KMS-11 (cell line): Measurements from ENCODE around the gene PDE8B.

Experiments used
- H2AFZ ChIP-seq: fragments of 200-600 bp; sonication (generic); 2 replicates; pipeline ENCODE4 v1.6.1; 2016; ENCODE audit warnings: antibody characterized with exemption, mixed run types, low read depth
- H3K27ac ChIP-seq: fragments of 200-600 bp; sonication (generic); 2 replicates; pipeline ENCODE4 v1.6.1; 2016; ENCODE audit warnings: mild to moderate bottlenecking, mixed run types
- H3K27me3 ChIP-seq: fragments of 200-600 bp; sonication (generic); 2 replicates; pipeline ENCODE4 v1.6.1; 2017; ENCODE audit warnings: mild to moderate bottlenecking, low read depth, mixed run types, moderate library complexity; ENCODE audit not compliant: insufficient read depth
- H3K36me3 ChIP-seq: fragments of 200-600 bp; sonication (generic); 2 replicates; pipeline ENCODE4 v1.6.1; 2017; ENCODE audit warnings: mild to moderate bottlenecking, mixed run types; ENCODE audit not compliant: insufficient read depth
- H3K4me1 ChIP-seq: fragments of 200-600 bp; sonication (generic); 2 replicates; pipeline ENCODE4 v1.6.1; 2016; ENCODE audit warnings: mild to moderate bottlenecking, low read depth, mixed run types; ENCODE audit not compliant: poor library complexity, severe bottlenecking
- H3K4me2 ChIP-seq: fragments of 200-600 bp; sonication (generic); 2 replicates; pipeline ENCODE4 v1.7.0; 2016; ENCODE audit warnings: mild to moderate bottlenecking, mixed run types
- H3K4me3 ChIP-seq: fragments of 200-600 bp; sonication (generic); IDR thresholded peaks from 2 replicates; pipeline ENCODE4 v1.6.1; 2017; ENCODE audit warnings: low read depth, low read length, mixed read lengths; ENCODE audit not compliant: insufficient read depth
- H3K79me2 ChIP-seq: fragments of 200-600 bp; sonication (generic); 2 replicates; pipeline ENCODE4 v1.6.1; 2016; ENCODE audit warnings: low read depth, mixed run types; ENCODE audit not compliant: insufficient read depth
- H3K9ac ChIP-seq: fragments of 200-600 bp; sonication (generic); 2 replicates; pipeline ENCODE4 v1.6.1; 2016; ENCODE audit warnings: mild to moderate bottlenecking, mixed run types
- H4K20me1 ChIP-seq: fragments of 200-600 bp; sonication (generic); 2 replicates; pipeline ENCODE4 v1.6.1; 2016; ENCODE audit warnings: mild to moderate bottlenecking, mixed run types; ENCODE audit not compliant: insufficient read depth
- TF ChIP-seq, protein P1 (sequence below): fragments of 200-600 bp; sonication (generic); conservative IDR thresholded peaks from 2 replicates; pipeline ENCODE4 v1.6.1; 2017; ENCODE audit warnings: low read depth, mild to moderate bottlenecking, antibody characterized with exemption, low read length, moderate library complexity, mixed read lengths

The PDE8B gene

DNA sequence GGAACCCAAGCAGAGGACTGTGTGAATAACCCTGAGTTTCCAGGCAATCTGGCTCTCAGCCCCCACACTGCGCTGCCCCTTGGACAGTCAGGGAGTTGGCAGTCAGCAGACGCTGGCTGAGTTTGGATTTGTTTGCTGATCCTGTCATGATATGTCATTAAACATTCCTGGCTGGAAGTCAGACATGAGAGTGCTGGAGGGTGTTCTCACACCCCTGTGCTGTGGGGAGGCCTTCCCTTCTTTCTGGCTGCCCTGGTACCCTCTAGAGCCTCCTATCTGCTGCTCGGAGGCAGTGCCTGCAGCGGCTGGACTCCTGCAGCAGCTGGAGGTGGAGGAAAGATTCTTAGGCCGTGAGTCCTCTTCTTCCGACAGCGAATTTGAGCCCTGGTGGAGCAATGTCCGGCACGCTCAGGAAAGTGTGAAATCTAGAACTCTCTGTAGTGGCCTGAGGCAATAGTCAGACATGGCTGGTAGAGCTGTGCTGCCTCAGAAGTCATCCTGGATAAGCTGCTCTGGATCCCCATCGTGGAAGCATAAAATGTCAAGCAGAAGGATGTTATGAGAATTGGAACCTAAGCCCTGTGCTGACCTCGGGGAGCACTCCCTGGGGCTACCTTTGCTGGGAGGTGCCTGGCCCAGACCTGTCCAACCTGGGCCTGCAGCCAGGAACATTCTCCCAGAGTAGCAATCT is 72.0 kb downstream of the PDE8B start:
- no peak overlapping the region for H2AFZ ChIP-seq
- H3K4me2 ChIP-seq = no peak overlapping the region
- no peak overlapping the region for H3K4me3 ChIP-seq
- H3K36me3 ChIP-seq = no peaks in the 10 kb centered on the region
- H4K20me1 ChIP-seq = no peaks in the 10 kb centered on the region
- no peak overlapping the region for H3K9ac ChIP-seq
- TF ChIP-seq, protein P1, sequence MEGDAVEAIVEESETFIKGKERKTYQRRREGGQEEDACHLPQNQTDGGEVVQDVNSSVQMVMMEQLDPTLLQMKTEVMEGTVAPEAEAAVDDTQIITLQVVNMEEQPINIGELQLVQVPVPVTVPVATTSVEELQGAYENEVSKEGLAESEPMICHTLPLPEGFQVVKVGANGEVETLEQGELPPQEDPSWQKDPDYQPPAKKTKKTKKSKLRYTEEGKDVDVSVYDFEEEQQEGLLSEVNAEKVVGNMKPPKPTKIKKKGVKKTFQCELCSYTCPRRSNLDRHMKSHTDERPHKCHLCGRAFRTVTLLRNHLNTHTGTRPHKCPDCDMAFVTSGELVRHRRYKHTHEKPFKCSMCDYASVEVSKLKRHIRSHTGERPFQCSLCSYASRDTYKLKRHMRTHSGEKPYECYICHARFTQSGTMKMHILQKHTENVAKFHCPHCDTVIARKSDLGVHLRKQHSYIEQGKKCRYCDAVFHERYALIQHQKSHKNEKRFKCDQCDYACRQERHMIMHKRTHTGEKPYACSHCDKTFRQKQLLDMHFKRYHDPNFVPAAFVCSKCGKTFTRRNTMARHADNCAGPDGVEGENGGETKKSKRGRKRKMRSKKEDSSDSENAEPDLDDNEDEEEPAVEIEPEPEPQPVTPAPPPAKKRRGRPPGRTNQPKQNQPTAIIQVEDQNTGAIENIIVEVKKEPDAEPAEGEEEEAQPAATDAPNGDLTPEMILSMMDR = no peak
- no peaks in the 10 kb centered on the region for H3K79me2 ChIP-seq
- H3K4me1 ChIP-seq = no peaks in the 10 kb centered on the region
- no peak overlapping the region for H3K27ac ChIP-seq
- H3K27me3 ChIP-seq = no peaks in the 10 kb centered on the region

GRCh38 chr5:77285251-77285841 is 74.9 kb downstream of the PDE8B start:
- Histone ChIP-seq H3K9ac (no peak overlapping the region), H3K79me2 (no peaks in the 10 kb centered on the region), H3K36me3 (no peaks in the 10 kb centered on the region), H3K4me2 (no peak overlapping the region), H3K4me1 (no peaks in the 10 kb centered on the region), H2AFZ (no peak overlapping the region), H3K27ac (no peak overlapping the region), H3K4me3 (no peak overlapping the region), H4K20me1 (no peaks in the 10 kb centered on the region), H3K27me3 (no peaks in the 10 kb centered on the region)
- TF ChIP-seq, protein P1 = no peak

DNA sequence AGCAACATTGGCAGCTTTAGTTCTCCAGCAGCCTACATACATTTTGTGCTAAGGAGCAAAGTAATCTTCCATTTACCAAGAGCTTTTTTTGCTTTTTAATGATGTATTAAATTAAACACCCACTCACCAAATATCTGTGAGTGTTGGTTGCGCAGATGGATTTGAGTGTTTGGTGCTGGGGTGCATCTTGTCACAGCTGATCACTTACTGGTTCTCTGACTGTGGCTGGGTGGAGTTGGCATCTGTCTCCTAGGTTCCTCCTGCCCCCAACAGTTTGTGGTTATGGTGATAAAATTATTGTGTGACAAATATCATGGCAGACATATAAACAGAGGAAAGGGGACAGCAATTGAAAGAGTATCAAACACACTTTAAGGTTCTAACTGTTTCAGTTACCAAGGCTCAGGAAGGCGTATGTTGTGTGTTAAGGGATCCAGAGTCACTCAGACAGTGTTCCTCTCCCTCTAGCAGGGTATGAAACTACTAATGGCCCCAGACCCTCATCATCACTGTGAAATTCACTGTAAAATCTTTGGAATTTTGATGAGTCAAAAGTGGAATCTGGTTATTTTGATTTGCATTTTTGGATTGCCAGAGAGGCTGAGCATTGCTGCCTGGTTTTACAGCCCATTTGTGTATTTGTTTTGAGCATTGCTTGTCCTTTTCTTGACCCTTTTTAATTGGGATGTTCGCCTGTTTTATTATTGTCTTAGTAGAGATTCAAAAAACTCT is 81.7 kb downstream of the PDE8B start:
- Histone ChIP-seq H3K27ac (no peak overlapping the region), H2AFZ (no peak overlapping the region), H3K4me2 (no peak overlapping the region), H3K27me3 (no peaks in the 10 kb centered on the region), H3K36me3 (no peaks in the 10 kb centered on the region), H3K4me3 (no peak overlapping the region), H3K4me1 (no peaks in the 10 kb centered on the region), H3K79me2 (no peaks in the 10 kb centered on the region), H3K9ac (no peak overlapping the region), H4K20me1 (no peaks in the 10 kb centered on the region)
- TF ChIP-seq, protein P1 = no peak

DNA sequence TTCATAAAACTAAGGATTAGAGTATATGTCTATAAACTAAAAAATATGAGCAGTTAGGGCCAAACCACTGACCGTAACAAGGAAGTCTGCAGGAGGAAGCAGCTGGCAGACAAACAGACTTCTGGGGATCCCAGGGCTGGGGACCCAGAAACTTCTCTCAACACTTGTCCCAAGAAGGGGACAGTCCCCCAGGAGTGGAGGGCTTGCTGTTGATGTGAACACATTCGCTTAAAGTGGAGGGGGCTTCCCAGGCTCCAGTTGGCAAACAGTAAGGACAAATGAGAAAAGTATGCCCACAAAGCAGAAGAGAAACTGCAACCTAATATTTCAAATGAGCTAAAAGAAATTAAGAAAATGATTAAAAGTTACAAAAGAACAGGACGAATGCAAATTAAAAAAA is 83.7 kb downstream of the PDE8B start:
- TF ChIP-seq, protein P1 = no peak
- H4K20me1 ChIP-seq = no peaks in the 10 kb centered on the region
- H3K79me2 ChIP-seq = no peaks in the 10 kb centered on the region
- H3K4me2 ChIP-seq = no peak overlapping the region
- no peak overlapping the region for H3K9ac ChIP-seq
- H3K4me1 ChIP-seq = no peaks in the 10 kb centered on the region
- H3K36me3 ChIP-seq = no peaks in the 10 kb centered on the region
- no peaks in the 10 kb centered on the region for H3K27me3 ChIP-seq
- no peak overlapping the region for H3K4me3 ChIP-seq
- H3K27ac ChIP-seq = no peak overlapping the region
- H2AFZ ChIP-seq = no peak overlapping the region
